GM23338 (cell line): ENCODE data around the gene SNAP25. TPM values are rescaled to one million over a fixed set of nuclear protein-coding genes. Genes with fewer than 3 reads are reported as not detected.

Source experiments
- ATAC-seq: fragments of 200-7000 bp; cut with Tn5 transposase; 3 replicates; pipeline ENCODE4 v1.9.1; 2020
- DNase-seq: peaks from one replicate; pipeline ENCODE4 v3.0.0-alpha.2; 2015; ENCODE audit warnings: low spot score
- H2AFZ ChIP-seq: fragments of 200-600 bp; sonication (generic); 2 replicates; pipeline ENCODE4 v1.8.0; 2016; ENCODE audit warnings: antibody characterized with exemption, mild to moderate bottlenecking, moderate library complexity
- H3F3A ChIP-seq: fragments of 200-600 bp; sonication (generic); replicated peaks from 2 replicates; pipeline ENCODE4 v1.8.0; 2017; ENCODE audit warnings: antibody characterized with exemption, mixed run types, low read depth
- H3K27ac ChIP-seq: fragments of 200-600 bp; sonication (generic); 2 replicates; pipeline ENCODE4 v1.6.1; 2016; ENCODE audit warnings: low read depth
- H3K27me3 ChIP-seq: fragments of 200-600 bp; sonication (generic); 2 replicates; pipeline ENCODE4 v1.8.0; 2016; ENCODE audit warnings: mild to moderate bottlenecking, mixed run types, moderate library complexity; ENCODE audit not compliant: insufficient read depth
- H3K36me3 ChIP-seq: fragments of 200-600 bp; sonication (generic); 2 replicates; pipeline ENCODE4 v1.8.0; 2016; ENCODE audit warnings: mild to moderate bottlenecking; ENCODE audit not compliant: insufficient read depth
- H3K4me1 ChIP-seq: fragments of 200-600 bp; sonication (generic); 2 replicates; pipeline ENCODE4 v1.8.0; 2016; ENCODE audit warnings: mild to moderate bottlenecking, moderate library complexity; ENCODE audit not compliant: insufficient read depth
- H3K4me2 ChIP-seq: fragments of 200-600 bp; sonication (generic); 2 replicates; pipeline ENCODE4 v1.7.1; 2017; ENCODE audit warnings: mixed run types
- H3K4me3 ChIP-seq: fragments of 200-600 bp; sonication (generic); 2 replicates; pipeline ENCODE4 v1.6.1; 2016; ENCODE audit warnings: mixed run types
- H3K79me2 ChIP-seq: fragments of 200-600 bp; sonication (generic); replicated peaks from 2 replicates; pipeline ENCODE4 v1.8.0; 2017; ENCODE audit warnings: mild to moderate bottlenecking; ENCODE audit not compliant: insufficient read depth
- H3K9me2 ChIP-seq: fragments of 200-600 bp; sonication (generic); 2 replicates; pipeline ENCODE4 v1.8.0; 2017; ENCODE audit not compliant: insufficient read depth
- H4K20me1 ChIP-seq: fragments of 200-600 bp; sonication (generic); replicated peaks from 2 replicates; pipeline ENCODE4 v1.8.0; 2017; ENCODE audit warnings: mild to moderate bottlenecking; ENCODE audit not compliant: insufficient read depth
- H3K27ac Mint-ChIP-seq: 2 replicates; pipeline ENCODE4 v1.8.0; 2020; ENCODE audit warnings: inconsistent platforms, mild to moderate bottlenecking, moderate library complexity, mixed read lengths
- H3K27me3 Mint-ChIP-seq: 3 replicates; pipeline ENCODE4 v1.8.0; 2022; ENCODE audit warnings: low read depth, mild to moderate bottlenecking, moderate library complexity, mixed read lengths, inconsistent platforms; ENCODE audit not compliant: insufficient read depth, poor library complexity
- H3K36me3 Mint-ChIP-seq: 3 replicates; pipeline ENCODE4 v1.8.0; 2021; ENCODE audit warnings: low read depth, mild to moderate bottlenecking, inconsistent platforms, moderate library complexity, mixed read lengths
- H3K4me1 Mint-ChIP-seq: 3 replicates; pipeline ENCODE4 v1.8.0; 2020; ENCODE audit warnings: mild to moderate bottlenecking, inconsistent platforms, mixed read lengths
- H3K4me3 Mint-ChIP-seq: 3 replicates; pipeline ENCODE4 v1.8.0; 2021; ENCODE audit warnings: moderate library complexity, mild to moderate bottlenecking, inconsistent platforms, mixed read lengths
- H3K9me3 Mint-ChIP-seq: 3 replicates; pipeline ENCODE4 v1.8.0; 2020; ENCODE audit warnings: moderate library complexity, mild to moderate bottlenecking, inconsistent platforms, mixed read lengths
- EZH2 ChIP-seq: fragments of 200-600 bp; sonication (generic); IDR thresholded peaks from one replicate; pipeline ENCODE4 v1.8.0; 2017; ENCODE audit warnings: antibody characterized with exemption, mild to moderate bottlenecking, low read depth; ENCODE audit not compliant: unreplicated experiment
- EZH2phosphoT487 ChIP-seq: fragments of 200-600 bp; sonication (generic); IDR thresholded peaks from one replicate; pipeline ENCODE4 v1.8.1; 2018; ENCODE audit warnings: antibody characterized with exemption; ENCODE audit not compliant: unreplicated experiment
- polyA plus RNA-seq: library from polyadenylated mRNA; unstranded; fragments of >200 nt; fragmentation: Nextera tagmentation; extraction: Ambion mirVana; gene quantifications from 2 replicates; pipeline ENCODE4 v1.2.1, GENCODE V29; 2016
- total RNA-seq: library from RNA; depleted of rRNA; stranded (reverse); fragments of >200 nt; shearing (Covaris generic); gene quantifications from 2 replicates; pipeline ENCODE4 v1.2.3, GENCODE V29; 2014
- TF ChIP-seq, protein P1 (sequence below): IDR thresholded peaks from one replicate; pipeline ENCODE4 v1.6.1; 2018; ENCODE audit warnings: antibody characterized with exemption; ENCODE audit not compliant: unreplicated experiment
- TF ChIP-seq, protein P2 (sequence below): fragments of 250-450 bp; sonication (Bioruptor Pico); IDR thresholded peaks from 2 replicates; pipeline ENCODE4 v1.5.0; 2020; ENCODE audit warnings: mild to moderate bottlenecking, moderate library complexity

Gene SNAP25
- total and polyA plus RNA-seq, 2 experiments from 2014 or later, result 0.82 to 1.3 TPM

DNA sequence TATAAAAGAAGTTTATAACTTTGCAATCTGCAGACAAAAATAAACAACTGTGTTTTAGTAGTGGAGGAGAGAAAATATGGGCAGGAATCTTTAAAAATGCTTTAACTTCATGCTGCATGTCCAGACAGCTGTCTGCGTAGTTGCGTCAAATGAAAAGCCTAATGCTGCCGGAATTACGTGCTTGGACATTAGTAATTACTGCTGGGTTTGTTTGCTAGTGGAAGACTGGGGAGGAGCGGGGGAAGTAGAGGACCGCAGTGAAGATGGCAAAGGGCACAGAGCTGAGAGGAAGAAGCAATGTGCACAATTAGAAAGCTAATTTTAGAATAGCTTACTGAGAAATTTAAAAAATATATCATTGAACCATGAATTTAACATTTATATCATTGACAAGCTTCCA is 2.4 kb downstream of the SNAP25 start:
- Histone ChIP-seq H3K27ac (no peak overlapping the region), H3K27me3 (peaks cover 12% of the 10 kb centered on the region), H3F3A (peaks cover 3% of the 10 kb centered on the region; the same call in 1 of the 2 replicates), H3K36me3 (no peaks in the 10 kb centered on the region), H2AFZ (no peak overlapping the region), H3K4me1 (peaks cover 19% of the 10 kb centered on the region), H3K4me3 (no peak overlapping the region), H3K9me2 (no peaks in the 10 kb centered on the region), H4K20me1 (no peaks in the 10 kb centered on the region), H3K4me2 (no peak overlapping the region), H3K79me2 (no peaks in the 10 kb centered on the region)
- Mint-ChIP-seq H3K36me3 (no peaks in the 10 kb centered on the region), H3K9me3 (no peaks in the 10 kb centered on the region), H3K27me3 (peaks cover 20% of the 10 kb centered on the region), H3K27ac (no peak overlapping the region), H3K4me1 (peaks cover 23% of the 10 kb centered on the region), H3K4me3 (no peak overlapping the region)
- DNase-seq (no peak), ATAC-seq (no peak)
- TF ChIP-seq, protein P1, sequence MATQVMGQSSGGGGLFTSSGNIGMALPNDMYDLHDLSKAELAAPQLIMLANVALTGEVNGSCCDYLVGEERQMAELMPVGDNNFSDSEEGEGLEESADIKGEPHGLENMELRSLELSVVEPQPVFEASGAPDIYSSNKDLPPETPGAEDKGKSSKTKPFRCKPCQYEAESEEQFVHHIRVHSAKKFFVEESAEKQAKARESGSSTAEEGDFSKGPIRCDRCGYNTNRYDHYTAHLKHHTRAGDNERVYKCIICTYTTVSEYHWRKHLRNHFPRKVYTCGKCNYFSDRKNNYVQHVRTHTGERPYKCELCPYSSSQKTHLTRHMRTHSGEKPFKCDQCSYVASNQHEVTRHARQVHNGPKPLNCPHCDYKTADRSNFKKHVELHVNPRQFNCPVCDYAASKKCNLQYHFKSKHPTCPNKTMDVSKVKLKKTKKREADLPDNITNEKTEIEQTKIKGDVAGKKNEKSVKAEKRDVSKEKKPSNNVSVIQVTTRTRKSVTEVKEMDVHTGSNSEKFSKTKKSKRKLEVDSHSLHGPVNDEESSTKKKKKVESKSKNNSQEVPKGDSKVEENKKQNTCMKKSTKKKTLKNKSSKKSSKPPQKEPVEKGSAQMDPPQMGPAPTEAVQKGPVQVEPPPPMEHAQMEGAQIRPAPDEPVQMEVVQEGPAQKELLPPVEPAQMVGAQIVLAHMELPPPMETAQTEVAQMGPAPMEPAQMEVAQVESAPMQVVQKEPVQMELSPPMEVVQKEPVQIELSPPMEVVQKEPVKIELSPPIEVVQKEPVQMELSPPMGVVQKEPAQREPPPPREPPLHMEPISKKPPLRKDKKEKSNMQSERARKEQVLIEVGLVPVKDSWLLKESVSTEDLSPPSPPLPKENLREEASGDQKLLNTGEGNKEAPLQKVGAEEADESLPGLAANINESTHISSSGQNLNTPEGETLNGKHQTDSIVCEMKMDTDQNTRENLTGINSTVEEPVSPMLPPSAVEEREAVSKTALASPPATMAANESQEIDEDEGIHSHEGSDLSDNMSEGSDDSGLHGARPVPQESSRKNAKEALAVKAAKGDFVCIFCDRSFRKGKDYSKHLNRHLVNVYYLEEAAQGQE, result no peak
- TF ChIP-seq, protein P2, sequence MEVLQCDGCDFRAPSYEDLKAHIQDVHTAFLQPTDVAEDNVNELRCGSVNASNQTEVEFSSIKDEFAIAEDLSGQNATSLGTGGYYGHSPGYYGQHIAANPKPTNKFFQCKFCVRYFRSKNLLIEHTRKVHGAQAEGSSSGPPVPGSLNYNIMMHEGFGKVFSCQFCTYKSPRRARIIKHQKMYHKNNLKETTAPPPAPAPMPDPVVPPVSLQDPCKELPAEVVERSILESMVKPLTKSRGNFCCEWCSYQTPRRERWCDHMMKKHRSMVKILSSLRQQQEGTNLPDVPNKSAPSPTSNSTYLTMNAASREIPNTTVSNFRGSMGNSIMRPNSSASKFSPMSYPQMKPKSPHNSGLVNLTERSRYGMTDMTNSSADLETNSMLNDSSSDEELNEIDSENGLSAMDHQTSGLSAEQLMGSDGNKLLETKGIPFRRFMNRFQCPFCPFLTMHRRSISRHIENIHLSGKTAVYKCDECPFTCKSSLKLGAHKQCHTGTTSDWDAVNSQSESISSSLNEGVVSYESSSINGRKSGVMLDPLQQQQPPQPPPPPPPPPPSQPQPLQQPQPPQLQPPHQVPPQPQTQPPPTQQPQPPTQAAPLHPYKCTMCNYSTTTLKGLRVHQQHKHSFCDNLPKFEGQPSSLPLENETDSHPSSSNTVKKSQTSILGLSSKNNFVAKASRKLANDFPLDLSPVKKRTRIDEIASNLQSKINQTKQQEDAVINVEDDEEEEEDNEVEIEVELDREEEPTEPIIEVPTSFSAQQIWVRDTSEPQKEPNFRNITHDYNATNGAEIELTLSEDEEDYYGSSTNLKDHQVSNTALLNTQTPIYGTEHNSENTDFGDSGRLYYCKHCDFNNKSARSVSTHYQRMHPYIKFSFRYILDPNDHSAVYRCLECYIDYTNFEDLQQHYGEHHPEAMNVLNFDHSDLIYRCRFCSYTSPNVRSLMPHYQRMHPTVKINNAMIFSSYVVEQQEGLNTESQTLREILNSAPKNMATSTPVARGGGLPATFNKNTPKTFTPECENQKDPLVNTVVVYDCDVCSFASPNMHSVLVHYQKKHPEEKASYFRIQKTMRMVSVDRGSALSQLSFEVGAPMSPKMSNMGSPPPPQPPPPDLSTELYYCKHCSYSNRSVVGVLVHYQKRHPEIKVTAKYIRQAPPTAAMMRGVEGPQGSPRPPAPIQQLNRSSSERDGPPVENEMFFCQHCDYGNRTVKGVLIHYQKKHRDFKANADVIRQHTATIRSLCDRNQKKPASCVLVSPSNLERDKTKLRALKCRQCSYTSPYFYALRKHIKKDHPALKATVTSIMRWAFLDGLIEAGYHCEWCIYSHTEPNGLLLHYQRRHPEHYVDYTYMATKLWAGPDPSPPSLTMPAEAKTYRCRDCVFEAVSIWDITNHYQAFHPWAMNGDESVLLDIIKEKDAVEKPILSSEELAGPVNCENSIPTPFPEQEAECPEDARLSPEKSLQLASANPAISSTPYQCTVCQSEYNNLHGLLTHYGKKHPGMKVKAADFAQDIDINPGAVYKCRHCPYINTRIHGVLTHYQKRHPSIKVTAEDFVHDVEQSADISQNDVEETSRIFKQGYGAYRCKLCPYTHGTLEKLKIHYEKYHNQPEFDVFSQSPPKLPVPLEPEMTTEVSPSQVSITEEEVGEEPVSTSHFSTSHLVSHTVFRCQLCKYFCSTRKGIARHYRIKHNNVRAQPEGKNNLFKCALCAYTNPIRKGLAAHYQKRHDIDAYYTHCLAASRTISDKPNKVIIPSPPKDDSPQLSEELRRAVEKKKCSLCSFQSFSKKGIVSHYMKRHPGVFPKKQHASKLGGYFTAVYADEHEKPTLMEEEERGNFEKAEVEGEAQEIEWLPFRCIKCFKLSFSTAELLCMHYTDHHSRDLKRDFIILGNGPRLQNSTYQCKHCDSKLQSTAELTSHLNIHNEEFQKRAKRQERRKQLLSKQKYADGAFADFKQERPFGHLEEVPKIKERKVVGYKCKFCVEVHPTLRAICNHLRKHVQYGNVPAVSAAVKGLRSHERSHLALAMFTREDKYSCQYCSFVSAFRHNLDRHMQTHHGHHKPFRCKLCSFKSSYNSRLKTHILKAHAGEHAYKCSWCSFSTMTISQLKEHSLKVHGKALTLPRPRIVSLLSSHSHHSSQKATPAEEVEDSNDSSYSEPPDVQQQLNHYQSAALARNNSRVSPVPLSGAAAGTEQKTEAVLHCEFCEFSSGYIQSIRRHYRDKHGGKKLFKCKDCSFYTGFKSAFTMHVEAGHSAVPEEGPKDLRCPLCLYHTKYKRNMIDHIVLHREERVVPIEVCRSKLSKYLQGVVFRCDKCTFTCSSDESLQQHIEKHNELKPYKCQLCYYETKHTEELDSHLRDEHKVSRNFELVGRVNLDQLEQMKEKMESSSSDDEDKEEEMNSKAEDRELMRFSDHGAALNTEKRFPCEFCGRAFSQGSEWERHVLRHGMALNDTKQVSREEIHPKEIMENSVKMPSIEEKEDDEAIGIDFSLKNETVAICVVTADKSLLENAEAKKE (CRISPR knock-in tag), result no peak
- no peak for TF ChIP-seq EZH2
- TF ChIP-seq EZH2phosphoT487, result no peak
